GM21717 (cell line): ENCODE data around the gene SMIM35.
"Not testable (repeated sequence)": the region's sequence is repeated elsewhere in the genome, so short reads cannot be mapped to it uniquely, and the experiment has no call there.

Experiments
- ATAC-seq: cut with Tn5 transposase; IDR thresholded peaks from one replicate; pipeline ENCODE4 v1.9.1; 2021; ENCODE audit warnings: mild to moderate bottlenecking, moderate library complexity; ENCODE audit not compliant: unreplicated experiment

Gene SMIM35

DNA sequence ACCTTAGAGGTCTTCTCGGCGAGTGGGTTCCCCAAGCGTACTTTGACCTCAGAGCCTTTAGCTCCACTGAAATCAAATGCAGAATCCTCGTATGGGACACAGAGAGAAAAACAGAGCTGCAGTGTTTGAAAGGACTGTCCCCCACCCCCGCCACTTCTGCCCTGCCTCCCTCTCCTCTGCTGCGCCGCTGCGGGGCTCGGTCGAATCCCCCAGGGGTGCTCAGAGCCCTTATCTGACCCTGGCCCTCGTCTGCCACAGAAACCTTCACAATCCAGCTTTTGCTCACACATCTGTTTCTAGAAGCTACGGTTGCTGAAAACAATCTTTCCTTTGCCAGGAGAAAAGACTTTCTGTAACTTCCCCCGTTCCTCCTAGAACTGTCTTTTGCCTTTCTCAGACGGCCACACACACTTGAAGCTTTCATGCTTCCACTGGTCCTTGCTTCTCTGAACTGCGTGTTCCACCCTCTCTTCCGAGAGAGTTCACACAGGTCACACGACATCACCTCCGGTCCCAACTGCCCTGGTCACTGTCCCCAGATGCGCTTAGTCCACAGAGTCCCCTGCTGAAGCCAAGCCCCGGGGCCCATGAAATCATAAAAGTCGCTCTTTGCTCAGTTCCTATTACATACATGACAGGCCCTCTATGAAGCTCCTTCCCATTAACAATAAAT lies 3.7 kb downstream of the SMIM35 start:
- ATAC-seq = no peak

GRCh38 chr11:118081241-118081958 lies 5.4 kb downstream of the SMIM35 start:
- ATAC-seq = no peak

DNA sequence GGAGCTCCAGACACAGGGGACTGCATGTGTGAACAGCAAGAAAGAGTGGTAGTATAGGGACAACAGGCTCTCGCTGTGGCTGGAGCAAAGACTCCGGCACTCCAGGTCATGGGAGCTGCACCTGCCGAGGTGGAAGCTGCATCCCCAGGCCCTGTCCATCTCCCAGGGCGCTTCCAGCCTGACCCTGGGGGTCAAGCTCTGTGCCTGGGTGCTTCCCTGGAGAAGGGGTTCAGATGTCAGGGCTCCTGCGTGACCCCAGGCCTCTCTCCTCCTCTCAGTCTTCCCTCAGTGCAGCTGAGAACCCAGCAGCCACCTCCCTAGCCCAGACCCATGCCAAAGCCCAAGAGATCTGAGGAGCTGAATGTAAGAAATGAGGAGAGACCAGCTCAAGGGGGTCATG lies 6.5 kb downstream of the SMIM35 start:
- no peak for ATAC-seq

DNA sequence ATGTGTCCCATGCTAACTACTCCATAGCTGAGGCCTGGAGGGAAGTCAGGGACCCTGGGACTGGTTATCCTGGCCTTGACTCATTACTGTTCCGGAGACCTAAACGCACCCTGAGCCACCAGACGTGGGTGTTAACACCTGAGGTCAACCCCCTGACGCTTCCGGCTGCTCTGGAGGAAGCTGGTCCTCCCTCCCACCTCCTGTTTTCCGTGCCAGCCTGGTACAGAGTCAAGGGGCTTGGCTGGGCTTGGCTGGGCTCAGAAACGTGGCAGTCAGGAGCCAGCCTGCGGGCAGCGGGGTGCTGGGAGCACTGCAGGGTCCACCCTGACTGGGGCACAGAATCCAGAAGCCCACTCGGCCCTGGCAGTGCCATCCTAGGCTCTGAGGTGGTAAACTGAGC lies 7.3 kb downstream of the SMIM35 start:
- no peak for ATAC-seq

DNA sequence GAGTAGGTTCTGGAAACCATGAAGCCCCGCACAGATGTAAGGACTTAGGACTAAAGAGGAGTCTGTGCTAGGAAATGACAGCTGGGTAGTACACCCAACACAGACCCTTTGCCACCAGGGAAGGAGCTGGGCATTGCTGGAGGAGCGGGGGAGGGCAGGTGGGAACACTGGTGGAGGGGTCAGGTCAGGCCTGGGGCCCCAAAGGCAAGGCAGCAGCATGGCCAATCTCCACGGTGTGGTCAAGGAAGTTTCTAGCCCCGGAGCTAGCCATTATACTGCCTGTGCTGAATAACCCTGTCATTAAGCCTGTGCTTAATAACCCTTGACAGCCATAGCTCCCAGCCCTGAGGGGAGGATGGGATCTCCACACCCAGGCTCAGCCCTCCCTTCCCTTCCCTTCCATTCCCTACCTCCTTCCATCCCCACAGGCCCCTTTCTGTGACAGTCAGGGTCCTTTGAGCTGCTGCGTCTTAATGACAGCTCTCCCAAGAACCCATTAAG lies 7.8 kb downstream of the SMIM35 start:
- ATAC-seq = no peak

GRCh38 chr11:118076754-118077281 lies 9.9 kb downstream of the SMIM35 start, which contains the start of gene TMPRSS4:
TSS of gene TMPRSS4 (plus strand) at chr11:118077078. CDS start at chr11:118077303, 225 bp downstream.
- no peak for ATAC-seq

- ATAC-seq = no peak
These were observed 12.0 kb downstream of the SMIM35 start for GRCh38 chr11:118074785-118075184.

DNA sequence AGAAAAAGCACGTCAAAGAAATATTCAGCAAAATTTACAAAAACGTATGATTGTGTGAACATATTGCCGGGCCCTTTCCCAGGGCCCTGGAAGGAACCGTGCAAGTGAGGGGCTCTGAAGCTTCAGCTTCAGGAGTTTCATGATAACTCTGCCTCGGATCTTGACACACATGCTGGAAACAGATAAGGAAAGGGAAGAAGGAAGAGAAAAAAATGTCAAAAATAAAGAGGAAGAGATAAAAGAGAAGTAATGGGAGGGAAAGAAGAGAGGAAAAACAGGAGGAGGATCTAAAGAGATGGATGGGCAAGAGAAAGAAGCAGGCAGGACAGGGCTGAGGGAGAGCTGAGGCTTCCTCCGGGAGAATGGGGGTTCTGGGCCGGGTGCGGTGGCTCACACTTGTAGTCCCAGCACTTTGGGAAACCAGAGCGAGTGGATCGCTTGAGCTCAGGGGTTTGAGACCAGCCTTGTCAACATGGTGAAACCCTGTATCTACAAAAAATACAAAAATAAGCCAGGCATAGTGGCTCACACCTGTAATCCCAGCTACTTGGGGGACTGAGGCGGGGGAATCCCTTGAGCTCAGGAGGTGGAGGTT lies 12.6 kb downstream of the SMIM35 start:
- ATAC-seq = no peak

DNA sequence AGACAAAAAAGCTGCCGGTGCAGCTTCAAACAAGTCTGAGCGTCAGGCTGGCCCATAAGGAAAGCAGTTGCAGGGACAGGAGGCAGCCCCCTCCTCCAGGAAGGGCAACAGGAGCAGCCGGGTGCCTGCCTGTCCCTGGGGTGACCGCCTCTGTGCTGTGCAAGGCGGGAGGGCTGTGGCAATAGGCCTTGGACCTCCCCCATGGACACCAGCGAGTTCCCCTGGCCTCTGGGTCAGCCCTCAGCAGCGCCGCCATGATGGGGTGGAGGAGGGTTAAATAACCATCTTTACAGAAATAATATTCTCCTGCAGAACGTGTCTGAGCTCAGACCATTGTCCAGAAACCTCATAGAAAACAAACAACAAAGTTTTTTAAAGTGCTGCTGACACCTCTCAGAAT lies 13.2 kb downstream of the SMIM35 start:
- no peak for ATAC-seq

DNA sequence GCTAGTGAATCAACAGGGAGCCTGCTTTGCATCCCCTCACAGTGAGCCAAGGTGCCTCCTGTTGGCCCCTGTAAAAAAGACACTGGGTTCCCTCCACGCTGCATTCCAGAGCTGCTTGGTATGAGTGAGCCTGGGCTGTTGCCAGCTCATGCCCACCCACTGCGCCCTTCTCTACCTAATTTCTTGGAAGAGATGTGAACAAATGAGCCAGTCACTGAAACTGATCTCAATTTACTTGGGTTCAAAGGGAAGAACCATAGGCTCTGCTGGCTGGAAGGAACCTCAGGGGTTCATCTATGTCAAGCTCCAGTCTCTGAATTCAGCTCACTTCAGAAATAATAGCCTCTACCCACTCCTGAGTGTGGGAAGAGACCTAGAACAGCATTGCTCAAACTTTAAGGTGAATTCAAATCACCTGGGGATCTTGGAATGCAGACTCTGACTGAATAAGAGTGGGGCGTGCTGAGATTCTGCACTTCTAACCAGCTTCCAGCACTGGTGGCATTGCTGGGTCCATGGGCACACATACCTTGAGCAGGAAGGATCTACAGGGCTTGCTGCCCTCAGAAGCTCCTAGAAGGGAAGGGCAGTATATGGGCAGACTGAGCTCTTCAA lies 15.2 kb downstream of the SMIM35 start:
- no peak for ATAC-seq

DNA sequence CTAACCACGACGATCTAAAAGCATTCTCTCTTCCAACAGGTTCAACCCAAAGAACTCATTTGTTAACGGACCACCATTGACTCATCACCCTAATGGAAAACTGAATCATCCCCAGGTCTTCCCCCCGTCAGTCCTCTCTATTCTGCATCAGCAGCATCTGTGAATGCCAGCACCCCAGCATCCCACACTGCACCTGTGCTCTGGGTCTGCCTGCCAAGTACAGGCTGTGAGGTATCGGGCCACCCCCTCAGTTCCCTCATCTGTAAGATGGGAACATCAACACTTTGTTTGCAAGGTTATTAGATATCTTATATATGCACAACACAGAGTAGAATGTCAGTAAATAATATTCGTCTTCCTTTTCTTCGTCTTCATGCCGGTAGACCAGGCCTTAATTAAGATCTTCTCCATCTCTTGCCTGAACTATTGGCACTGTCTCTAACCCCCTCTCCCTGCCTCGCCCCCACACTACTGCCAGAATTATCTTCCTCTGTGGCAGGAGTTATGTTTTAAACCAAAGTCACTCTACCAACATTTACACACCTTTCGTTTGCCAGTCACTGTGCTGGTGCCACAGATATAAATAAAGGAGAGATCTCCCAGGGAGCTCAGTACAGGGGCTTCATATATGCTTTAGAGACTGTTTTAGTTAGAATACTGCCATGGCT lies 17.7 kb downstream of the SMIM35 start:
- no peak for ATAC-seq

DNA sequence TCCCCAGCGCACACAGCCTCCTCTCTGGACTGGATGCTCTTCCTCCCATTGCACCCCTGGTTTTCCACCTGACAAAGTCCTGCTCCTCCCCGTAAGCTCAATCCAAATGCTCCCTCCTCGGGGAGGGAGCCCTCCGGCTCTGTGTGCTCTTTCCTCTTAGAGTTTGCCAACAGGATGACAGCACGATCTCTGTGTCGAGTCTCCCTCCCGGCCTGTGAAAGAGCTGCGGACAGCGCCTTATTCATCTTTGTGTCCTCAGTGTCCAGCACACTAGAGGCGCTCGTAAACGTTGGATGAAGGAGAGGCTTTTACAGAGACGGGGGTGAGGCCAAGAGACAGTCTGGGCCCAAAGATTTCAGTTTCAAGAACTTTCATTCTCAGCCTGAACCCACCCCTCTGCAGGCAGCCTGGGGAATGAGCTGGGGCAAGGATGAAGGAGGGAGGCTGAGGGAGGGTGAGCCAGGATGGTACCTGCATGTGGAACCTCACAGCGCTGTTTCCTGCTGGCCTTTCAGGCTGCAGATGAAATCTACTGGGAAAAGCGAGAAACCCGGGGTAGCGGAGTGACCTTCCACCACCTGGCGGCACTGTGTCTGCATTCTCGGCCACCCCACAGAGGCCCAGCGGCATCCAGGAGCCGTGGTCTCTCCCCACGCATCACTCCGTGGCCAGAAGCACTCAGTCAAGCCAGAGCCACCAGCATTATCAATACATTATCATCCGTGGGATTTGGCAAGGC lies 18.4 kb downstream of the SMIM35 start:
- no peak for ATAC-seq

DNA sequence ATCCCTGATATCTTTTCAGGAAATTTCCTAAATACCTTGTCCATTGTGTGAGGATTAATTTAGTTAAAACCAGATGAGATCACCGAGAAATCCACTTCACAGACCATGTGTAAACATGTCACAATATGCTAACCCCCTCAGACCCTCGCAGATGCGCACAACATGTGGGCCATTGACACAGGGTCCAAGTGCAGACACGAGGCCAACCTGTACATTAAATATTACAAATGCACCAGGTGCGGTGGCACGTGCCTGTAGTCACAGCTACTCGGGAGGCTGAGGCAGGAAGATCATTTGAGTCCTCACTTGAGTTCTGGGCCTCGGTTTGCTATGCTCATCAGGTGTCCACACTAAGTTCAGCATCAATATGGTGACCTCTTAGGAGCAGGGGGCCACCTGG lies 19.8 kb downstream of the SMIM35 start:
- ATAC-seq = no peak

GRCh38 chr11:118065384-118065783 lies 21.4 kb downstream of the SMIM35 start:
- ATAC-seq = no peak

- ATAC-seq = no peak
These were observed 21.8 kb downstream of the SMIM35 start for GRCh38 chr11:118064956-118065355.

GRCh38 chr11:118062631-118063030 lies 24.1 kb downstream of the SMIM35 start:
- not testable (repeated sequence) for ATAC-seq

DNA sequence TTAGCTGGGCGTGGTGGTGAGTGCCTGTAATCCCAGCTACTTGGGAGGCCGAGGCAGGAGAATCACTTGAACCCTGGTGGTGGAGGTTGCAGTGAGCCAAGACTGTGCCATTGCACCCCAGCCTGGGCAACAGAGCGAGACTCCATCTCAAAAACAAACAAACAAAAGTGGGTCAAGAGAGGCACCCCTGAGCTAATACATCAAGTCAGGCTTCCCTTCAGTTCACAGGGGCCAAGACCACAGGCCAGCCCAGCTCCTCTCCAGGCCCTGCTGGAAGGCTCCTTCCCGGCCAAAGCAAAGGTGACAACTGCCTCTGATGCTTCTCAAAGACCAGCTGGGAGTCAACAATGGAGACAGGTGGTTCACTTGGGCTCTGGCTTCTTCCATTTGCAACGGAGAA lies 24.6 kb downstream of the SMIM35 start:
- ATAC-seq = not testable (repeated sequence)

GRCh38 chr11:118061586-118062125 lies 25.1 kb downstream of the SMIM35 start:
- no peak for ATAC-seq

DNA sequence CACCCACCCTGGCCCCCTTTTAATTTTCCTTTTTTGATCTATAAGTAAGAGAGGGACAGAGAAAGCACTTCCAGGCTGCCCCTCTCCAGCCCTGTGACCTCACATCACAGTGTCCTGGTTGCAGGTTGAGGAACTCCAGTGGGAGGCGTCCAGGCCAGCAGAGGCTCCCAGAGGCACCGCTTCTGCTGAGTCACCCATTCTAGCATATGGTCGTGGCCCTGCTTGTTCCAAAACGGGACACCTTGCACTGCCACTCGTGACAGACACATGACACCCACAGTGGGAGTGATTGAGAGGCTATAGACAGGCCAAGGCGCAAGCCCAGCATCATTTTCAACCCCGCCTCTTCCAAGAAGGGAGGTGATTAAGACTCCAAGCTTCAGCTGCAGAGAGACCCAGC lies 25.9 kb downstream of the SMIM35 start:
- no peak for ATAC-seq
